ENCODE measurements around the gene MED12L.
A peak's percentile ranks its signal among the peaks of the same experiment; 100 is the strongest.

MED12L gene

GRCh38 chr3:151305060-151305774 is 219.8 kb downstream of the MED12L start:
- DNase-seq = peak; percentile 31 to 44

DNA sequence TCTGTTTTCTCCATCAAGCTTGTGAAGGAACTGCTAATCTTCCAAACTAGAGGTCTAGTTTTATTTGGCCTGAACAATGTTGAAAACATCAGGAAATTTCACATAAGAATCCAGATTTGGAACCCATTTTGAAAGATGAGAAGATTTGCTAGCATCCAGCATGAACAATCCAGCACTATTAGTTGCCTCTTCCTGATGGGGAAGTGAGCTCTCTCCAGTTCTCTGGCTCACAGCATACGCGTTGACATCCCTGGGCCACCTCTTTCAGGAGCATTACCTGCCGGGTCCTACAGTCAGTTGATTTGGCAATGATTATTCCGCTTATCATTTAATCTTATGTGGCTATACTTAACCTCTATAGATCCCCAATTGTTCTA is 220.3 kb downstream of the MED12L start:
- no peak for DNase-seq

GRCh38 chr3:151306168-151306810 is 220.8 kb downstream of the MED12L start:
- DNase-seq = no peak

DNA sequence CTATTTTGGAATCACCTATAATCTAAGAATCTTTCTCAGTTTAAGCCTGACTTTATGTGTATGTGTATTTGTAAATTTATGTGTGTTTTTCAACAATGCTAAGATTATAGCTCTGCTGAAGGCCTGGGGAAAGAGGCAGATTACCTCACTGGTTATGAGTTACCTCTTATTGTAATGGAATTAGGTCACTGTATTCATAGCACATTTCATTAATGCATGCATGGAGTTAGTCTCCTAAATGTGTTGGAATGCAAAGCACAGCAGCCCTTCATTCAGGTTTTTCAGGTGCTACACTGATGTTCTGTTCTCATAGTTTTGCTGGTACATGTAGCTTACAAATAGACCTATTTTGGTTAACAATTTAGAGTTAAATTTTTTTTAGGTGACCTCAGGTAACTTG is 221.7 kb downstream of the MED12L start:
- DNase-seq = no peak

DNA sequence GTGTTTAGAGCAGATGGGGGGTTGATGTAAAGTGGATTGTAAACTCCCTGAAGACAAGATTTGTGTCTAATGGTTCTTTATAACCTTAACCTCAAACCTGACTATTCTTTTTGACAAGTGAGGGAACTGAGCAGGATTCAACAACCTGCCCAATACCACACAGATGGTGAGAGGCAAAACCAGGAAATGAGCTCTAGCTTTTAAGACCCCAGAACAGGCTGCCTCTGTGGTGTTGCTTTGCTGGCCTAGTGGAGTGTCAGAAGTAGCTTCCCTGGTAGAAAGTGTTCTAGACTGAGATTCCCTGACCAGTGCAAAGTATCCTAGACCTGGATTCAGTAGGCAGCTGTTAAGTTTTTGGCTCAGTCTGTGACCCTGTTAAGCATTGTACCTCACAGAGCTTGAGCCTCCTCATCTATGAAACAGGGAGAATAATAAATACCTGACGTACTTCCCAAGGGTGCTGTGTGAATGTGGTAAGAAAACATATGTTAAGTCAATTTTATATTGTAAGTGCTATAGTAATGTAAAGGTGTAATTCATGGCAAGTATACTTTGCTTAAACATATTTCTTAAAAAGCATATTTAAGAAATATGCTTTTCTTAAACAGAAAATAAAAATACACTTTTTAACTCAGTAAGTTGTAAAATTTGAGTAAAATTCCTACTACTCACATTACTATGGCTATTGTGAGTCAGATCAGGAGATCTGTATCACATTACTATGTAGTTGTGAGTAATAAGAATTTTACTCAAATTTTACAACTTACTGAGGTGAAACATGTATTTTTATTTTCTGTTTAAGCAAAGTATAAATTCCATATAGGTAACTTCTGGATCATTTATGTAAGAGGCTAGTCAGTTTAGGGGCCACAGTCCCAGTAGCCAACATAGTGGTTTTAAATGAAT is 222.4 kb downstream of the MED12L start:
- DNase-seq = no peak

DNA sequence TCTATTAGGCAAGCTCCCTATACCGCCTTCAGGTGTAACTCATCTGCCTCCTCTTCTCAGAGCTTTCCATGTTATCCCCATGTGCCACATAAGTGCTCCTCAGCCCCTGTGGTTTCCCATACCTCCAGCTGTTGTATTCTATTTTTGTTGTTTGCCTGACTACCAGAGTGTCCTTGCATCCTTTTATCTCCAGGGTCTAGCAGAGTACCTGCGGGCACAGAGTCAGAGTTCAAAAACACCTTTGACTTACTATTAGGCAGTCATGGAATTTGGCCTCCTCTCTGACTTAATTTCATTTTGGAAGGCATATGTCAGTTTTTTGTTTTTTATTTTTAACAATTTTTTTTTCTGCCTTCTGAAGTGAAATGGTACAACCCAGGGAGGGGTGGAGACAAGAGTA is 224.1 kb downstream of the MED12L start:
- DNase-seq = no peak

GRCh38 chr3:151312972-151313371 is 227.5 kb downstream of the MED12L start:
- DNase-seq = no peak

DNA sequence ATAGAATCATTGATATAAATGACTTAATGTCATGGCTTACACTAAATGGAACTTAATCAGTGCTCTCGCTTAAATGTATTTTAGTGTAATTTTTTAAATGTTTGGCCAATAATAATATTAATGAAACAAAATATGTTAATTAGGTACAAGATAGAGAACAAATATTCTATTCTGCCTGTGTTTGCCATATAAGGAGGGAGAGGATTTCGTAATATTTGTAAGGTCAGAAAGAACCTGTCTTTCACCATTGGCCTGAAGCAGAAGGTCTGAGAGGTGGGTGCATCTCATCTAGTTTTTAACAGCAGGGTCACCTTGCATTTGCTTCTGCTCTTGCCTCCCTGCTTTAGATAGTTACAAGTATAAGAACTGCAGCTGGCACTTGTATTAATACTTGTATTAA is 228.7 kb downstream of the MED12L start:
- DNase-seq = no peak

GRCh38 chr3:151314593-151314992 is 229.1 kb downstream of the MED12L start:
- no peak for DNase-seq

- DNase-seq = no peak
Measured at GRCh38 chr3:151315136-151315535, 229.7 kb downstream of the MED12L start.

- no peak for DNase-seq
Measured at GRCh38 chr3:151315846-151316245, 230.4 kb downstream of the MED12L start.

DNA sequence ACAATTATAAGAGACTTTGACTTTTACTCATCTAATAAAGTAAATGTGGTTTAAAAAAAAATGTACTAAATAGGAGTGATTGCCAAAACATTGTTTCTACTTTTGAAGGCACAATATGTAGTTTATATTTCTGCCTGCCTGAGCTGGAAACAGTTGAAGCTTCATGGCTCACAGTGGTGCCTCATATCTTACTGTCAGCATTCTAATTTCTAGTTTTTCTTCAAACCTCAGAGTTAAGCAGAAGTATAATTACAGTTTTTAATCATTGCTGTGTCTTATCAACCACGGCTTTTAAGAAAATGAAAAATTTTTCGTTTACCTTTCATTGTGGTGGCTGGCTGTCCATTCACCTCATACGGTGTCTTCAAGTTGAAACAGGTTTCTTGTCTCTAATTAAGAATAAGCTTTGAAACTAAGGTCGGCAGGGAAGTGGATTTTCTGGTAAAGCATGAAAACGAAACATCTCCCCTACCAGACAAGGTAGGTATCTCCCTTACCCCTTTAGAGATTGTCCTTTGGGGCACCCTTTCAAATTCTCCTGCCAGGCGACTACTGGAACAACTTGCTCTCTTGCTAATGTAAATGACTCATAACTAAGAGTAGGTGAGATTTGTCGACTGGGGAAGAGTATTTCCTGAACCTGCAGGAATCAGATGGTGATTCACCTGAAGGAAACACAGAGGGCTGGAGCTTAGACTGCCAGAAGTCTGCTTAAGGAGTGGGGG is 231.0 kb downstream of the MED12L start, which contains the start of gene GPR87:
Gene GPR87 (minus strand): TSS at position 554 of the 725 bp plus-strand sequence. CDS start 16,720 bp downstream, outside the sequence.
- DNase-seq = peak; percentile 12 to 22

DNA sequence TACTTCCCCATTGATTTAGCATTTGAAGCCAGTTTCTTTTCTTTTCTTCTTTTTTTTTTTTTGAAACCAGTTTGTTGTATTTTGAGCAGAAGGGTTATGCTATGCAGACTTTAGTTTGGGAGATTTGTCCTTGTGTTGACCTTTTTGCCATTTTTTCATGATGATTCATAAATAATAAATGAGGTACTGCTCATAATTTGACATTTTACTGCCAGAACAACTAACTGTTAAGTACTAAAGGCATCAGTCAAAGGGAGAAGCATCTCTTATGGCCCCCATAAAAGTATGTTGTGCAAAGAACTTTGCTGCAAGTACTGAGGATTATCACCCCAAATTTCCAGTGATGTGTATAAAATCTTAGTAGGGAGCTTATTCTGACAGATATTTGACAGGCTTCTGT is 232.8 kb downstream of the MED12L start:
- no peak for DNase-seq

DNA sequence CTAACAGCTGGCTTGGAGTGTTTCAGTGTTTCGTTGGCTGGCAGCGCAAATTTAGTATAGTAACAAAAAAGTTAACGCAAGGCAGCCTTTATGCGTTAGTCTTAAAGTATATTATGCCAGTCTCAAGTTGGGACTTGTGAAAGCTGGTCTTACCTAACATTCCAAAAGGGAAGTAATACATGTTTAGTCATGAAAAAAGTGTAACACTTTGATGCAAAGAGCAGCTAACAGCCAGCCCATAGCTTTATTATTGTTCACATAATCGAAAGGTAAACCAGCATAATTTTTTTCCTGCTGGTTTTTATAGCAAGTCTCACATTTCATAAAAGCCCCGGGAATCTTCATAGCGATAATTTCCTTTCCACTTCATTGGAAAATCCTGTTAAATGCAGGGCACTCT is 233.5 kb downstream of the MED12L start:
- DNase-seq = no peak

DNA sequence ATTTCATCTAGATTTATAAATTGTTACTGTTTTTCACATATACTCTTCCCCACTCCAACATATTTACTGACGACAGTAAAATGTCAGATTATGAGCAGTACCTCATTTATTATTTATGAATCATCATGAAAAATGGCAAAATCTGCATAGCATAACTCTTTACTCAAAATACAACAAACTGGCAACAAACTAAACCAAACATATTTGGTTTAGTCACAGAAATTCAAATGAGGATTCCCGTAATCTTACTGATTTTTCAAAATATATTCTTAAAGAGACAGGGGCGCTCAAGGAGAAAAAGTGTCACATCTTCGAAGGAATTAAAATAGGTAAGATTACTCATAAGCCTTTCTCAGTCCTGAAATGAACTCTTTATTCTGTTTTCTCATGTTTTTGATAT is 234.2 kb downstream of the MED12L start:
- no peak for DNase-seq

GRCh38 chr3:151320131-151320530 is 234.7 kb downstream of the MED12L start:
- DNase-seq = no peak

DNA sequence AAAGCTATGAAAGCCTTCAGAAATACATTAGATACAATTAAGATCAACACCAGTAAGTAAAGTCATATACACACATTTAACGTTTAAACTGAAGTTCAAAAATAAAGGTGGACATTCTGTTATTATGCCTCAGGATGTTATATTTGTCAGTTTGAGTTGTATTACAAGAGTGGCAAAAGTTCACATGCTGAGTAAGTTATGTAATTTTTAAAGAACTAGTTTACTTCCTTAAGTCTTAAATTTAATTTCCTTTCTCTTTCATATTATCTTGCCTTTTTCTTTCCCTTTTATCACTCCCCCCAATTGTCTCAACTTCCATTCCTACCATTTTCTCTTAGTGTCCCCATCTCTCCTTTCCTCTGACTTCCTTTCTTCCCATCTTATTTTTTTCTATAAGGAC is 236.1 kb downstream of the MED12L start:
- DNase-seq = no peak

DNA sequence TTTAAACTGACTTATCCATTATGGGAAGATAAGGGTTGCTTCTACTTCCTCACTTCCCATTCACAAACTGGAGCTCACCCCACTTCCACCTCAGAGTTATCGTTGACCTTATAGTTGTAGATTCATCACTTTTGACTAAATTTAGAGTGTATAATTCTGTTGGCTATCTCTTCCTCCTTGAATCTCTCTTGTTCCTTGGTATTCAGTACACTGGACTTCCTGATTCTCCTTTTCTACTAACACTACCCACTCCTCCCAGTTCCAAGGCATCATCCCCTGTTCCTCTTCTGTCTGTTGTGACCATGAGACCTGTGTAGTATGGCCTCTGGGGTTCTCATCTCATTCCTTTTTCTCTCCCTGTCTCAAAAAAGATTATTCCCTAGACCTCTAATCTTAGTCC is 237.0 kb downstream of the MED12L start:
- DNase-seq = no peak

- no peak for DNase-seq
Measured at GRCh38 chr3:151327571-151328198, 242.2 kb downstream of the MED12L start.

DNA sequence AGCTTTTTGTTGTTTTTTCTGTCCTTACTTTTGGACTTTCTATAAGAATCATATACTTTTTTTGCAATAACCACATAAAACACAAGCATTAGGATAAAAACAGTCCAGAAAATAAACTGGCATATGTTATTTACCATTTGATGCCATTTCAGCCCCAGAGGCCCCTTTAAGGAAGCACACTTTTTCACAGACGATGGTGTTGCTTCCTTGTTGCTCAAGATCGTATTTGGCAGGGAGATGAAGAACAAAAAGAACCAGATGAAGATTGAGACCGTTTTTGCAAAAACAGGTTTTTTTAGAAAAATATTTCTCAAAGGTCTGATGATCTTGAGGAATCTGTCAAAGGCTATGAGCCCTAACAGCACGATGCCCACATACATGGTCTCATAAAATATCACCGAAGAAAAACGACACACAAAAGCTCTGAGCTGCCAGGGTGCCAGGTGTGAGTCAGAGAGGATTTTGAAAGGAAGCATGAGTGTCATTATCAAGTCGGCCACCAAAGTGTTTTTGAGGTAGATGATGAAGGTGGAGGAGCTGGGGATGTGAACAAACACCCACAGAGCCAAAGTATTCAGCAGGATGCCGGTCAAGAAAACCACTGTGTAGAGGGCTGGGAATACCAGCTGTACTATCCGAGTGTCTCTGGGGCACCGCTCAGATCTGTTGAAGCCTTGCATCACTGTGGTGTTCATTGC is 243.0 kb downstream of the MED12L start:
- DNase-seq = no peak

DNA sequence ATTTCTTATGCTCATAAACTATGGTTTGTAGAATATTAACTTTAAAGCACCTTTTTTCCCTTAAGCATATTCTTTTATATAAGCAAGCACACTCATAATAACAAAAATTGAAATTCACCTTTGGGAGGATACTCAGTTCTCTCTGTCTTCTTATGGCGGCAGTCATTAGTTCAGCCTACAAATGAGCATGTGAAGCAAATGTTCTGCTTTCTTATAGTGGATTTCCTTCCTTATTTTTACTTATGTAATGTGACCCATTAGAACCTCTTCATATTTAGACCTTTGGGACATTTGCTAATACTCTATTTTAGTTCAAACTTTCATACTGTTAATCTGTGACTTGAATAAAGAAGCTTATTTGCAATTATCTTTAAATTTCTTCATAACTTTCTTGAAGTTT is 243.9 kb downstream of the MED12L start, which contains the start of gene P2RY13:
Gene P2RY13 (minus strand): TSS at position 187 of the 400 bp plus-strand sequence. CDS start 21 bp downstream, at position 166.
- no peak for DNase-seq

GRCh38 chr3:151330379-151330778 is 244.9 kb downstream of the MED12L start:
- no peak for DNase-seq

Measured in stimulated activated CD4-positive, alpha-beta T cell treated with anti-CD3 and anti-CD28 coated beads, Interleukin-2, amount 100 ng/mL, for 24 hours (primary cell).